HEK293 (cell line): Measurements from ENCODE around the gene NAT14.

ENCODE experiments used
- CTCF ChIP-seq: fragments of 450-650 bp; formaldehyde crosslinking; IDR thresholded peaks from 2 replicates; pipeline ENCODE4 v1.5.1; 2016; ENCODE audit warnings: missing biosample characterization, missing genetic modification characterization
- ELK4 ChIP-seq: IDR thresholded peaks from 2 replicates; pipeline ENCODE4 v1.6.1; 2011; ENCODE audit warnings: mild to moderate bottlenecking, low read depth, low read length, borderline replicate concordance
- GLI2 ChIP-seq: fragments of 450-650 bp; formaldehyde crosslinking; IDR thresholded peaks from 2 replicates; pipeline ENCODE4; 2017; ENCODE audit warnings: missing biosample characterization, missing genetic modification characterization, low read depth, borderline replicate concordance
- GLI4 ChIP-seq: fragments of 450-650 bp; formaldehyde crosslinking; IDR thresholded peaks from 2 replicates; pipeline ENCODE4 v1.5.1; 2016; ENCODE audit warnings: missing biosample characterization, missing genetic modification characterization
- HOXC10 ChIP-seq: sonication (generic); formaldehyde crosslinking; IDR thresholded peaks from 2 replicates; pipeline ENCODE4 v1.8.1; 2023; ENCODE audit warnings: mild to moderate bottlenecking, missing genetic modification reagents
- KLF1 ChIP-seq: fragments of 450-650 bp; formaldehyde crosslinking; IDR thresholded peaks from 2 replicates; pipeline ENCODE4 v1.5.1; 2016; ENCODE audit warnings: missing biosample characterization, missing genetic modification characterization
- KLF7 ChIP-seq: fragments of 450-650 bp; formaldehyde crosslinking; IDR thresholded peaks from 2 replicates; pipeline ENCODE4 v1.5.1; 2016; ENCODE audit warnings: missing biosample characterization, missing genetic modification characterization, borderline replicate concordance
- KLF8 ChIP-seq: fragments of 450-650 bp; formaldehyde crosslinking; IDR thresholded peaks from 2 replicates; pipeline ENCODE4 v1.5.1; 2016; ENCODE audit warnings: missing biosample characterization, missing genetic modification characterization
- PRDM1 ChIP-seq: fragments of 450-650 bp; formaldehyde crosslinking; IDR thresholded peaks from 2 replicates; pipeline ENCODE4; 2016; ENCODE audit warnings: missing biosample characterization, missing genetic modification characterization
- REST ChIP-seq: fragments of 450-650 bp; formaldehyde crosslinking; IDR thresholded peaks from 2 replicates; pipeline ENCODE4 v1.5.1; 2016; ENCODE audit warnings: missing biosample characterization, missing genetic modification characterization
- SCRT2 ChIP-seq: fragments of 450-650 bp; formaldehyde crosslinking; IDR thresholded peaks from 2 replicates; pipeline ENCODE4 v1.5.1; 2016; ENCODE audit warnings: missing biosample characterization, missing genetic modification characterization
- SP2 ChIP-seq: fragments of 450-650 bp; formaldehyde crosslinking; IDR thresholded peaks from 2 replicates; pipeline ENCODE4 v1.5.1; 2016; ENCODE audit warnings: missing biosample characterization, missing genetic modification characterization
- SP7 ChIP-seq: fragments of 450-650 bp; formaldehyde crosslinking; IDR thresholded peaks from 2 replicates; pipeline ENCODE4 v1.5.1; 2016; ENCODE audit warnings: missing biosample characterization, missing genetic modification characterization
- ZBTB1 ChIP-seq: fragments of 450-650 bp; formaldehyde crosslinking; IDR thresholded peaks from 2 replicates; pipeline ENCODE4 v1.5.1; 2016; ENCODE audit warnings: missing biosample characterization, missing genetic modification characterization
- ZBTB17 ChIP-seq: fragments of 450-650 bp; formaldehyde crosslinking; IDR thresholded peaks from 2 replicates; pipeline ENCODE4 v1.5.1; 2016; ENCODE audit warnings: missing biosample characterization, missing genetic modification characterization
- ZBTB8A ChIP-seq: fragments of 450-650 bp; formaldehyde crosslinking; IDR thresholded peaks from 2 replicates; pipeline ENCODE4 v1.5.1; 2016; ENCODE audit warnings: missing biosample characterization, missing genetic modification characterization
- ZFP37 ChIP-seq: fragments of 450-650 bp; formaldehyde crosslinking; IDR thresholded peaks from 2 replicates; pipeline ENCODE4 v1.5.1; 2016; ENCODE audit warnings: missing biosample characterization, missing genetic modification characterization
- ZNF138 ChIP-seq: fragments of 450-650 bp; formaldehyde crosslinking; IDR thresholded peaks from 2 replicates; pipeline ENCODE4 v1.5.1; 2016; ENCODE audit warnings: missing biosample characterization, missing genetic modification characterization, borderline replicate concordance
- ZNF19 ChIP-seq: fragments of 450-650 bp; formaldehyde crosslinking; IDR thresholded peaks from 2 replicates; pipeline ENCODE4; 2016; ENCODE audit warnings: missing biosample characterization, missing genetic modification characterization, low read depth
- ZNF23 ChIP-seq: fragments of 450-650 bp; formaldehyde crosslinking; IDR thresholded peaks from 2 replicates; pipeline ENCODE4 v1.5.1; 2016; ENCODE audit warnings: missing biosample characterization, missing genetic modification characterization, borderline replicate concordance
- ZNF302 ChIP-seq: fragments of 450-650 bp; formaldehyde crosslinking; IDR thresholded peaks from 2 replicates; pipeline ENCODE4 v1.5.1; 2016; ENCODE audit warnings: missing biosample characterization, missing genetic modification characterization, low read depth
- ZNF324 ChIP-seq: fragments of 450-650 bp; formaldehyde crosslinking; IDR thresholded peaks from 2 replicates; pipeline ENCODE4 v1.5.1; 2016; ENCODE audit warnings: missing biosample characterization, missing genetic modification characterization
- ZNF473 ChIP-seq: fragments of 450-650 bp; formaldehyde crosslinking; IDR thresholded peaks from 2 replicates; pipeline ENCODE4 v1.5.1; 2017; ENCODE audit warnings: missing biosample characterization, missing genetic modification characterization
- ZNF501 ChIP-seq: fragments of 450-650 bp; formaldehyde crosslinking; IDR thresholded peaks from 2 replicates; pipeline ENCODE4 v1.5.1; 2016; ENCODE audit warnings: missing biosample characterization, missing genetic modification characterization
- ZNF521 ChIP-seq: fragments of 450-650 bp; formaldehyde crosslinking; IDR thresholded peaks from 2 replicates; pipeline ENCODE4 v1.5.1; 2017; ENCODE audit warnings: missing biosample characterization, mild to moderate bottlenecking, missing genetic modification characterization
- ZNF529 ChIP-seq: fragments of 450-650 bp; formaldehyde crosslinking; IDR thresholded peaks from 2 replicates; pipeline ENCODE4 v1.5.1; 2017; ENCODE audit warnings: missing genetic modification characterization, missing biosample characterization; ENCODE audit not compliant: insufficient replicate concordance
- ZNF548 ChIP-seq: fragments of 450-650 bp; formaldehyde crosslinking; IDR thresholded peaks from 2 replicates; pipeline ENCODE4 v1.5.1; 2016; ENCODE audit warnings: missing biosample characterization, missing genetic modification characterization
- ZNF558 ChIP-seq: fragments of 450-650 bp; formaldehyde crosslinking; IDR thresholded peaks from 2 replicates; pipeline ENCODE4 v1.5.1; 2016; ENCODE audit warnings: missing biosample characterization, missing genetic modification characterization
- ZNF610 ChIP-seq: fragments of 450-650 bp; formaldehyde crosslinking; IDR thresholded peaks from 2 replicates; pipeline ENCODE4 v1.5.1; 2016; ENCODE audit warnings: missing biosample characterization, missing genetic modification characterization, borderline replicate concordance
- ZNF639 ChIP-seq: fragments of 450-650 bp; formaldehyde crosslinking; IDR thresholded peaks from 2 replicates; pipeline ENCODE4 v1.5.1; 2016; ENCODE audit warnings: missing biosample characterization, missing genetic modification characterization
- ZNF677 ChIP-seq: fragments of 450-650 bp; IDR thresholded peaks from 2 replicates; pipeline ENCODE4 v1.5.0; 2018; ENCODE audit warnings: missing biosample characterization, mild to moderate bottlenecking, missing genetic modification characterization, moderate library complexity
- ZNF707 ChIP-seq: fragments of 450-650 bp; formaldehyde crosslinking; IDR thresholded peaks from 2 replicates; pipeline ENCODE4 v1.5.1; 2016; ENCODE audit warnings: missing biosample characterization, missing genetic modification characterization
- ZXDB ChIP-seq: fragments of 450-650 bp; formaldehyde crosslinking; IDR thresholded peaks from 2 replicates; pipeline ENCODE4 v1.5.1; 2016; ENCODE audit warnings: missing biosample characterization, missing genetic modification characterization

Gene NAT14

GRCh38 chr19:55484593-55485438 lies at the start of gene NAT14 (continued):
- TF ChIP-seq ZNF501 (tag by site-specific recombination) (0 out of 2 replicates have a peak, but pooled peaks have one; percentile 55), SP2 (tag by site-specific recombination) (peak; percentile 85), GLI4 (no peak), KLF8 (tag by site-specific recombination) (peak; percentile 71), ZFP37 (tag by site-specific recombination) (no peak), ZNF548 (no peak), SCRT2 (tag by site-specific recombination) (no peak), ZNF558 (tag by site-specific recombination) (no peak), ZBTB17 (tag by site-specific recombination) (no peak), KLF1 (peak; percentile 80), REST (tag by site-specific recombination) (no peak), ZNF324 (tag by site-specific recombination) (no peak), ZNF23 (tag by site-specific recombination) (no peak), ZXDB (0 out of 2 replicates have a peak, but pooled peaks have one; percentile 27), ZNF677 (no peak), HOXC10 (CRISPR knock-in tag) (peak; percentile 71; the same call in 1 of the 2 replicates), KLF7 (no peak), ZNF707 (no peak), ZNF19 (tag by site-specific recombination) (no peak), ELK4 (no peak), ZNF521 (tag by site-specific recombination) (no peak), ZNF529 (no peak), ZBTB1 (tag by site-specific recombination) (no peak), ZNF138 (no peak), ZNF473 (no peak), ZNF610 (0 out of 2 replicates have a peak, but pooled peaks have one; percentile 48), SP7 (tag by site-specific recombination) (peak; percentile 49), ZBTB8A (tag by site-specific recombination) (0 out of 2 replicates have a peak, but pooled peaks have one; percentile 22), ZNF302 (no peak), PRDM1 (tag by site-specific recombination) (no peak), ZNF639 (tag by site-specific recombination) (no peak), GLI2 (tag by site-specific recombination) (no peak), CTCF (tag by site-specific recombination) (no peak)
